GM20000 (cell line): ENCODE data around the gene SAYSD1.

Experiments
- DNase-seq: peaks from one replicate; pipeline ENCODE4 v3.0.0; 2012; ENCODE audit warnings: low spot score
- CTCF ChIP-seq: IDR thresholded peaks from 2 replicates; pipeline ENCODE4 v1.5.1; 2012; ENCODE audit warnings: mild to moderate bottlenecking, control low read depth; ENCODE audit errors: extremely low read depth, missing control alignments

Gene SAYSD1

GRCh38 chr6:39093149-39093708, 21.8 kb downstream of the SAYSD1 start:
- no peak for TF ChIP-seq CTCF
- DNase-seq, result no peak

GRCh38 chr6:39092124-39092523, 22.9 kb downstream of the SAYSD1 start:
- no peak for DNase-seq
- TF ChIP-seq CTCF, result no peak

GRCh38 chr6:39091220-39091619, 23.8 kb downstream of the SAYSD1 start:
- no peak for TF ChIP-seq CTCF

GRCh38 chr6:39090036-39090435, 24.9 kb downstream of the SAYSD1 start:
- TF ChIP-seq CTCF, result no peak
- DNase-seq, result no peak

More at GRCh38 chr6:39091220-39091619, 23.8 kb downstream of the SAYSD1 start:
- no peak for DNase-seq

GRCh38 chr6:39088331-39088730, 26.7 kb downstream of the SAYSD1 start:
- TF ChIP-seq CTCF, result no peak
- no peak for DNase-seq

GRCh38 chr6:39087197-39087596, 27.8 kb downstream of the SAYSD1 start:
- no peak for DNase-seq
- TF ChIP-seq CTCF, result no peak

- TF ChIP-seq CTCF, result no peak
- no peak for DNase-seq
Observed at GRCh38 chr6:39086711-39087110, 28.3 kb downstream of the SAYSD1 start.
